Keratinocyte (primary cell): Measurements from ENCODE around the gene GLT1D1.

Source experiments
- CTCF ChIP-seq, 3 experiments: IDR thresholded peaks in 1 of 3; conservative IDR thresholded peaks in 1 of 3; optimal IDR thresholded peaks in 1 of 3; 2 replicates in 2 of 3; 3 replicates in 1 of 3; pipeline versions ENCODE3 to v1.5.1; 2011; ENCODE audit warnings: low read length in 3 of 3, mild to moderate bottlenecking in 3 of 3, moderate library complexity in 2 of 3, control low read depth in 1 of 3, inconsistent platforms in 1 of 3; ENCODE audit not compliant: insufficient read depth in 2 of 3; ENCODE audit errors: extremely low read depth in 1 of 3
- EZH2 ChIP-seq: IDR thresholded peaks from one replicate; pipeline ENCODE4 v1.6.1; 2012; ENCODE audit warnings: inconsistent platforms, mild to moderate bottlenecking, low read length, moderate library complexity

- TF ChIP-seq CTCF (optimal IDR thresholded peaks at IDR 0.05 in 1 of 3, IDR thresholded peaks at IDR 0.05 in 1 of 3, conservative IDR thresholded peaks at IDR 0.05 in 1 of 3; ENCODE audit: extremely low read depth in 1 of 3, insufficient read depth in 2 of 3, low read length in 3 of 3) (no peak), EZH2 (no peak)
These were observed 34.9 kb upstream of the GLT1D1 start for GRCh38 chr12:128818065-128819022.
